ENCODE results near the gene MED9.

The MED9 gene

GRCh38 chr17:17506181-17506741 lies 29.5 kb downstream of the MED9 start:
- DNase-seq: no peak

- no peak for DNase-seq
Measured at GRCh38 chr17:17506893-17507464, 30.2 kb downstream of the MED9 start.

- no peak for DNase-seq
Measured at GRCh38 chr17:17507465-17508011, 30.7 kb downstream of the MED9 start.

GRCh38 chr17:17508019-17508535 lies 31.3 kb downstream of the MED9 start:
- no peak for DNase-seq

GRCh38 chr17:17508646-17509591 lies 32.1 kb downstream of the MED9 start:
- DNase-seq: no peak

- DNase-seq: no peak
Measured at GRCh38 chr17:17509601-17510425, 33.0 kb downstream of the MED9 start.

GRCh38 chr17:17510456-17511292 lies 33.9 kb downstream of the MED9 start:
- no peak for DNase-seq

- no peak for DNase-seq
Measured at GRCh38 chr17:17511293-17511741, 34.5 kb downstream of the MED9 start.

- DNase-seq: no peak
Measured at GRCh38 chr17:17511881-17512858, 35.4 kb downstream of the MED9 start.

- DNase-seq: no peak
Measured at GRCh38 chr17:17512866-17513265, 36.1 kb downstream of the MED9 start.

GRCh38 chr17:17513626-17514025 lies 36.8 kb downstream of the MED9 start:
- no peak for DNase-seq

- DNase-seq: no peak
Measured at GRCh38 chr17:17514361-17514992, 37.7 kb downstream of the MED9 start.

- DNase-seq: no peak
Measured at GRCh38 chr17:17514993-17515933, 38.5 kb downstream of the MED9 start.

GRCh38 chr17:17515934-17516930 lies 39.4 kb downstream of the MED9 start:
- peak; percentile 78 for DNase-seq

GRCh38 chr17:17516941-17517720 lies 40.3 kb downstream of the MED9 start:
- no peak for DNase-seq

GRCh38 chr17:17518014-17518413 lies 41.2 kb downstream of the MED9 start:
- no peak for DNase-seq
